Measurements from ENCODE around the gene CLCN4.

GRCh38 chrX:10286195-10286594 lies 129.4 kb downstream of the CLCN4 start:
- TF ChIP-seq CTCF (IDR thresholded peaks at IDR 0.05) (no peak), POLR2AphosphoS5 (IDR thresholded peaks at IDR 0.05) (no peak)

Data from breast epithelium (tissue), 3 donors.